ENCODE measurements around the gene LRMDA.

LRMDA gene

DNA sequence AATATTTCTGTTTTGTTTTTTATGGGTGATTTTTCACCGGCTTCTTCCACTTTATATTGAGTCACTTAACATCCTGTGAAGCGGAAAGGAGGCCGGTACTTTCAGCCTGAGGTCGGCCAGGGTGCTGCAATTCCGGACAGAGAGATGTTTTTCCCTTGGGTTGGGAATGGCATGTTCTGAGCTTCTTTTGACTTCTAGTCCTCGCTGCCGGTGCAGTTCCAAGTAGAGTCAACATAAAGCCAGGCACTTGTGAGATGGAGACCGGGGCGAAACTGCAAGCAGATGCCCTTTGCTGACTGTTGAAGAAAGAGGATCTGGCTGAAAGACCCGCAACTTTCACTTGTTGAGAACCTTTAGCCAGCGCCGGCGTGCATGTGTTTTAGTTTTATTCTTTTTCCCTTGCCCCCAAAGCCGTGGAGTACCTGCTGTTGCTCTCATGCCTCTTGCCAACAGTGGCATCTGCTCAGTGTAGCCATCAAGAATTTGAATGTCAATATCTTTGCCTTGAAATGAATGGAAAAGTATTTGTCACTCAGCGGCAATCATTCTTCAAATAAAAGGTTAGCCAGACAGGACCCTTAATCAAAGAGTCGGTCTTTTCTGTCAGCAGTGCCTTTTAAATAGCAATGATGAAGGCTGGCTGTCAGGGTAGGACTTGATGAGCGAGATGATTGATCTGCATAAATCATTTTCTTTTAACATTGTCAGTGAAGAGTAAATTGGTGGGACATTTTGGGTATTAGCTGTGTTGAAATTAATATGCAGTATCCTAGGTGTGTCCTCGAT is 351.2 kb downstream of the LRMDA start:
- no peak for DNase-seq (ENCODE audit: extremely low read depth, low read depth)

DNA sequence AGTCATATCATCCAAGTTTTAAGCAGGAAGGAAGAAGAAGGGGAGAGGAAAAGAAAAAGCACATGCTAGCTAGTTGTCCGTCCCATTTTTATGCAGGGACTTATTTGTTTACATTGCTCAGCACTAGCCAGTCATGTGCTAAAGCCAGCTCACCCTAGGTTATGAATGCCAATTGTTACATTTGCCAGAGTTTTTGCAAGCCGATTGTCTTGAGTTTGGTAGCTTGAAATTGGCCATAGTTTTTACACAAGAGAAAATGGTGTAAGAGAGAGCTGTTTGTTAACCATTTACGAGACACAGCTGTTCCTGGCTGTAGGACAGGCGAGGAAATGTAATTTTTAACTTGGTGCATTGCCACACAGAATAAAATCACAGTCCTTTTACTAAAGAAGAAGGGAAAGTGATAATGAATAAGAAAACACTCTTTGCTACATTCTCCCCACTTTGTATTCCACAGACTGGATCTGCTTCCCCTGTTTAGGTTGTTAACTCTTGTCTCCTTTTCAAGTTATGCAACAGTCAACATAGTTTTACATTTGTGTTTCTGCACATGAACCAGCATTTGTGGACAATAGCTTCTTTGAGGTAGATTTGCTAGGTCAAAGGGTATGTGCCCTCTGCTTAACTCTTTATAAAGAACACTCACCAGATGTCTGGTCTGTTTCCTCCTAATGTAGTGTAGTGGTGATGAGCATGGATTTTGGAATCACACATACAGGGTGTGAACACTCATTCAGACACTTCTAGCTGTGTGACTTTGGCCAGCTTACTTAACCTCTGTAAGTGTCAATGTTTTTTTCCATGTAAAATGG is 357.2 kb downstream of the LRMDA start:
- TF ChIP-seq, protein P1, sequence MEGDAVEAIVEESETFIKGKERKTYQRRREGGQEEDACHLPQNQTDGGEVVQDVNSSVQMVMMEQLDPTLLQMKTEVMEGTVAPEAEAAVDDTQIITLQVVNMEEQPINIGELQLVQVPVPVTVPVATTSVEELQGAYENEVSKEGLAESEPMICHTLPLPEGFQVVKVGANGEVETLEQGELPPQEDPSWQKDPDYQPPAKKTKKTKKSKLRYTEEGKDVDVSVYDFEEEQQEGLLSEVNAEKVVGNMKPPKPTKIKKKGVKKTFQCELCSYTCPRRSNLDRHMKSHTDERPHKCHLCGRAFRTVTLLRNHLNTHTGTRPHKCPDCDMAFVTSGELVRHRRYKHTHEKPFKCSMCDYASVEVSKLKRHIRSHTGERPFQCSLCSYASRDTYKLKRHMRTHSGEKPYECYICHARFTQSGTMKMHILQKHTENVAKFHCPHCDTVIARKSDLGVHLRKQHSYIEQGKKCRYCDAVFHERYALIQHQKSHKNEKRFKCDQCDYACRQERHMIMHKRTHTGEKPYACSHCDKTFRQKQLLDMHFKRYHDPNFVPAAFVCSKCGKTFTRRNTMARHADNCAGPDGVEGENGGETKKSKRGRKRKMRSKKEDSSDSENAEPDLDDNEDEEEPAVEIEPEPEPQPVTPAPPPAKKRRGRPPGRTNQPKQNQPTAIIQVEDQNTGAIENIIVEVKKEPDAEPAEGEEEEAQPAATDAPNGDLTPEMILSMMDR (IDR thresholded peaks at IDR 0.05; ENCODE audit: low read depth, low read length): no peak
- DNase-seq (ENCODE audit: extremely low read depth, low read depth): no peak

More for the DNA sequence above, 351.2 kb downstream of the LRMDA start:
- TF ChIP-seq, protein P1 (IDR thresholded peaks at IDR 0.05; ENCODE audit: low read depth, low read length): no peak

DNA sequence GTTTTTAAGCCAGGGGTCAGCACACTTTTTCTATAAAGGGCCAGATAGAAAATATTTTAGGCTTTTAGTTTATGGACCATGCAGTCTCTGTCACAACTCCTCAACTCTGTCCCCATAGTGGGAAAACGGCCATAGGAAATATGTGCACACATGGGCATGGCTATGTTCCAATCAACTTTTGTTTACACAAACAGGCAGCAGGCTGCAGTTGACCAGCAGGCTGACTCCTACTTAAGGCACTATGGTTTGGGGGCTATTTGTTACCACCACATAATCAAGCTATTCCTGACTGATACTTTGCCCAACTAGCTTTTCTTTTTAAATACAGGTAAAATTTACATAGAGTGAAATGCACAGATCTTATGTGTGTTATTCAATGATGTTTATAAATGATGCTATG is 362.4 kb downstream of the LRMDA start:
- TF ChIP-seq, protein P1 (IDR thresholded peaks at IDR 0.05; ENCODE audit: low read depth, low read length): no peak
- DNase-seq (ENCODE audit: extremely low read depth, low read depth): no peak

DNA sequence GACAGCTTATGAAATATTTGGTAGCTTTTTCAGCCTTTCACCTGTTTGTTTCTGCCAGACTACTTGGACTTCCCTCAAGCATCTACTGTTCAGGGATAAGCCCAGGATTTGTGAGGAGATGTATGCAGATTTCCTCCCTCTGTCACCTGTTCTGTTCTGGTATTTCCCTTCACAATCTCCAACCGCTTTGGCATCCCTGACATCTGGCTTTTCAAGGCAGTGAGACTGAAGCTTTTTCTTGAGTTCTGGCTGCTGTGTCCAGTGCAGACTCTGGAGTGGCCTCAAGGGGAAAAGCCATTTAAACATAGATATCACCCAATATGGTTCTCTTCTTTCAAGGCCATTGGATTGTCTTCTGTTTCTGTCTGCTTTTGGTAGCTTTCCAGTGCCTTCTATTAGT is 369.7 kb downstream of the LRMDA start:
- DNase-seq (ENCODE audit: extremely low read depth, low read depth): no peak

DNA sequence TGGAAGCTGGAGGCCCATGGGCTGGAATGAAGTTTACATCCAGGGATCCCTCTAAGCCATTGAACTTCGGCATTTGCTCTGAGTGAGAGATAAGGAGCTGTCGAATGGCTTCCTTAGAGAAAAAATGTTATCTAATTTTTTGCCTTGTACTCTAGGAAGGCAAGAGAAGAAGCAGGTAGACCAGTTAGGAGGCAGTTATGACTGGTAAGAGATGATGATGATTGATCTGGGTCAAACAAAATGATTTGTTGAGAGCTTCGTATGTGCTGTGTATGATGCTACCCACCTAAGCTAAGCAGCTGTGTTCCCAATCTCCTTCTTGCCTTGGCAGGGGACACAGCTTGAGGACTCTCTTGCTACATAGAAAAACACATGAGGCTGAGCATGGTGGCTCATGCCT is 370.2 kb downstream of the LRMDA start:
- TF ChIP-seq, protein P1 (IDR thresholded peaks at IDR 0.05; ENCODE audit: low read depth, low read length): no peak
- DNase-seq (ENCODE audit: extremely low read depth, low read depth): no peak

More for the DNA sequence above, 369.7 kb downstream of the LRMDA start:
- TF ChIP-seq, protein P1 (IDR thresholded peaks at IDR 0.05; ENCODE audit: low read depth, low read length): no peak

DNA sequence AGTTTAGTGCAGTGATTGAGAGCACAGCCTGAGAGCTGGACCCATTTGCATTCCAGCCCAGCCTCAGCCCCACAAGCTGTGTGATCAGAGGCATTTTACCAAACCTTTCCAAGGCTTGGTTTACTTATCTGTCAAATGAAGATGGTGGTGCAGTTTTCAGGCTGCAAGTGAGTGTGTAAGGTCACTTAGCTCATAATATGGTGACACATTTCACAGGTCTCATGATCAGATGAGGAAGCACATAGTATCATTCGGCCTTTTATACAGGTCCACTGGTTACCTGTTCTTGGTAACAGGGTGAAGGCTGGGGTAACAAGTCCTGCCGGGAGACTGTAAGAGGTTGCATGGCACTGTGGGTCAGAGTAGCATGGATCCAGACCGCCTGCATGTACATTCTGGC is 371.7 kb downstream of the LRMDA start:
- TF ChIP-seq, protein P1 (IDR thresholded peaks at IDR 0.05; ENCODE audit: low read depth, low read length): no peak
- no peak for DNase-seq (ENCODE audit: extremely low read depth, low read depth)

Measured in AG09319 (cell line).